HG03521 (cell line): ENCODE data around the gene PRKX.
"Not testable (repeated sequence)": the region's sequence is repeated elsewhere in the genome, so short reads cannot be mapped to it uniquely, and the experiment has no call there.

Source experiments
- ATAC-seq: cut with Tn5 transposase; IDR thresholded peaks from one replicate; pipeline ENCODE4 v1.9.1; 2021; ENCODE audit warnings: mild to moderate bottlenecking, moderate library complexity; ENCODE audit not compliant: unreplicated experiment

PRKX gene

GRCh38 chrX:3712051-3712869 is 1.2 kb downstream of the PRKX start:
- peak; percentile 11 for ATAC-seq

DNA sequence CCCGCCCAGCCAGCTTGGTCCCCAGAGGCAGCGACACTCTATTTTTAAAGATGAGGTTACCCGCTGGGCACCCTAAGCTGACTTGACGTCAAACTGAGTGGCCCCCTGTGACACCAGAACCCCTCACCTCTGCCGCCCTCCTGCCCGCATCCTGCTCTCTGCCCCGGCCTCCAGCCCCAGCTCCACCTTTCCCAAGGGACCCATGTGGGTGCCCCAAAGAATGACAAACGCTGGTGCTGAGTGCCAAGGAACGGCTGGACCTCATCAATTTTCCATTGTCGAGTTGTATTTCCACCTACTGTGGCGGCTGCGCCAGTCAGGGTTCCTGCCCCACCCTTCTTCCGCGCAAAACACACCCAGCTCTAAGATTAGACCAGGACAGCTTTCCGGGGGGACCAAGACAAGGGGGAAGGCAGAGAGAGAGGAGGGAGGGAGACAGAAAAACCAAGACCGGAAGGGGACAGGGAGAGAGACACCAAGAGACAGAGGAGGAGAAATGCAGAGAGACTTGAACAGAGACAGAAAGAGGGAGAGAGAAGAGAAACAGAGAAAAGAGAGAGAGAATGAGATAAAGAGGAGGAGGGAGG is 2.0 kb downstream of the PRKX start:
- no peak for ATAC-seq

DNA sequence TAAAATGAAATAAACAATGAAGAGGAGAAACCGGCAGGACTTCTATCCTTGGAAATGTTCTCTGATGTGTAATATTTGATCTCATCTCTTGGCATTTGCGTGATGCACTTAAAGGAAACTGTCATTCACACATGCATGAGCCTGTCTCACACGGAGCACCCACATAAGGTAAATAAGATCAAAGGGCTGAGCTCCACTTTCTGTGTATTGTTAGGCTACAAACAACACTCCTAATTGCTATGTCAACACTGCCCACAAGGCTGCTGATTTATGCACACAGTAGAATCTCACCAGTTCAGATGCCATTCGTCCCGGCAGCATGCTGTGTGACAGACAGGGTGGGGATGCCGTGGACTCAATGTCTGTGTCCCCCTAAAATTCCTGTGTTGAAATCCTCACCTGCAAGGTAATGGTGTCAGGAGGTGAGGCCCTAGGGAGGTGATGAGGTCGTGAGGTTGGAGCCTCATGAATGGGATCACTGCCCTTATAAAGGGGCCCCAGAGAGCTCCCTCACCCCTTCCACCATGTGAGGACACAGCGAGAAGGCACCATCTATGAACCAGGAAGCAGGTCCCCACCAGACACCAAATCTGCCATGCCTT is 5.7 kb downstream of the PRKX start:
- ATAC-seq = not testable (repeated sequence)

GRCh38 chrX:3706481-3706880 is 7.0 kb downstream of the PRKX start:
- no peak for ATAC-seq

DNA sequence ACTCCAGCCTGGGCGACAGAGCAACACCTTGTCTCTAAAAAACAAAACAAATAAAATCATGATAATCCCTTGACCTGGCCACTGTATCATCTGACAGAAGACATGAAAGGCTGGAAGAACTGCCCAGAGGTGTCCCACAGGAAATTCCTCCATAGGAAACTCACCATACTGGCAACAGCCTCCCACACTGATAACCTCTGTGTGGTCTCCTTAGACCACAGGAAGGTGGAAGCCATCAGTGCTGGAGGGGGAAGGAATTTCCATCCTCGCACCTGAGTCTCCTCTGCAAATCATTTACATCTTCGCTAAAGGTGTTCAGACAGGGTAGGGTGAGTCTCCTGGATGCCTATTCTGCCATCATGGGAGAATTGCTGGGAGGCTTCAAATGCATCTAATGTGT is 10.2 kb downstream of the PRKX start:
- not testable (repeated sequence) for ATAC-seq

- ATAC-seq = not testable (repeated sequence)
These were observed 11.4 kb downstream of the PRKX start for GRCh38 chrX:3702095-3702494.

DNA sequence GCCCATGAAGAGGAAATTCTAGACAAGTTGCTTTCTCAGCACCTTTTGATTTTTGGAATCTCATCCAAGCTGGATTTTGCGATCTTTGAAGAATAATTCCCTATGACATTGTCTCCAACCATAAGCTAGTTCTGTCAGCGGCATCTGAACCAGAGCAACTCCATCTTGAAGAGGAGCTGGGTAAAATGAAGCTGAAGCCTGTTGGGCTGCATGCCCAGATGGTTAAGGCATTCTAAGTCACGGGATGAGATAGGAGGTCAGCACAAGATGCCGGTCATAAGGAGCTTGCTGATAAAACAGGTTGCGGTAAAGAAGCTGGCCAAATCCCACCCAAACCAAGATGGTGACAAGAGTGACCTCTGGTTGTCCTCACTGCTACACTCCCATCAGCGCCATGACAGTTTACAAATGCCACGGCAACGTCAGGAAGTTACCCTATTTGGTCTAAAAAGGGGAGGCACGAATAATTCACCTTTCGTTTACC is 12.0 kb downstream of the PRKX start:
- not testable (repeated sequence) for ATAC-seq

DNA sequence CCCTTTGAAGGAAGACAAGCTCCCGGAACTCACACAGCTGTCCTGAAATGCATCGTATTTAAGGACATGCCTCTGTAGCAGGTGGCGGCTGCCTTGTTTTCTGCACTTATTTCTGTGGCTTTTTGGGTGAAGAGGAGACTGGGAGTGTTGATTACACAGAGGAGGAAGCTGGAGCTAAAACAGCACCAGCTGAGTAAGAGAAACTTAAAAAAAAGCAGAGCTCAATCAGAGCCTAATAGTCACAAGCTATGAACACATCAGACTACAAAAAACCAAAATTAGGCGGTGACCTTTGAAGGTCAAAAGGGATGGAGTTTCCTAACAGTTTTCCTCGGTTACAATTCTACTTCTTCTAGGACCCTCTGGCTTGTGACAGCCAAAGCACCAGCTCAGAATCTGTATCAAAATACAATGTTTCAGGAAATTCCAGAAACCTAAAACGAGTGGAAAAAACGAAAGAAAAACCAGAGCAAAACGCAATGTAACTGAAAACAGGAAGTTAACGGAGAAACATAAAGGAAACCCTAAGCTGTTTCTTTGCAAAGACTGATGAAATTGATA is 13.5 kb downstream of the PRKX start:
- ATAC-seq = no peak

- no peak for ATAC-seq
These were observed 15.7 kb downstream of the PRKX start for GRCh38 chrX:3697701-3698279.

GRCh38 chrX:3697220-3697684 is 16.2 kb downstream of the PRKX start:
- no peak for ATAC-seq

GRCh38 chrX:3695536-3695935 is 17.9 kb downstream of the PRKX start:
- ATAC-seq = no peak

DNA sequence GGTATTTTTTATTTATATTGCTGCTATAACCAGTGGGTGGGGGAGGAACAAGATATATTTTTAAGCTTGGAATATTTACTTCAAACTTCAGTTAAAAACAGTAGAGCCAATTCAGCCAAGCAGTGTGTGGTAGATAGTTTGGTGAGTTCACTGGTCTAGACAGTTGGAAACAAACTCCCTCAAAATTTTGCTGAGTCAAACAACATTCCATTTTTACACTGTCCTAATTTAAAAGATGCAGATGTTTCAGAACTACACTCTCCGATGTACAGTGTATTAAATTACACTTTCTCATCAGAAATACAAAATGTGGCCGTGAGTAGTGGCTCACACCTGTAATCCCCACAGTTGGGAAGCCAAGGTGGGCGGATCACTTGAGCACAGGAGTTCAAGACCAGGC is 23.3 kb downstream of the PRKX start:
- ATAC-seq = no peak

GRCh38 chrX:3683236-3683635 is 30.2 kb downstream of the PRKX start:
- ATAC-seq = not testable (repeated sequence)

DNA sequence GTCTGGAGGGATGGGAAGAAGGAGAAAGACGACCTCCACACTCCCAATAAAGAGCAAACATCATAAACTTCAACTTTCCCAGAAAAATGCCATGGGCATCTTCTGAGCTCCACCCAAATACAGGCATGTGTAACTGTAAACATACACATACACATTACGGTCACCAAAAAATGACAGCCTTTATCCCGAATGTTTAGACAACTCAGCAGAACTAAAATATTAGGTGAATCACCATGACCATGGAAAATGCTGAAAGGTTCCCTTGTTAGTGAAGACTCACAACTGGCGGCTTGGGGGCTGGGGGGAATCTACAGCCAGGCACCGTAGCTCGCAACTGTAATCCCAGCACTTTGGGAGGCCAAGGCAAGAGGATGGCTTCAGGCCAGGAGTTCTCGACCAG is 33.0 kb downstream of the PRKX start:
- no peak for ATAC-seq

DNA sequence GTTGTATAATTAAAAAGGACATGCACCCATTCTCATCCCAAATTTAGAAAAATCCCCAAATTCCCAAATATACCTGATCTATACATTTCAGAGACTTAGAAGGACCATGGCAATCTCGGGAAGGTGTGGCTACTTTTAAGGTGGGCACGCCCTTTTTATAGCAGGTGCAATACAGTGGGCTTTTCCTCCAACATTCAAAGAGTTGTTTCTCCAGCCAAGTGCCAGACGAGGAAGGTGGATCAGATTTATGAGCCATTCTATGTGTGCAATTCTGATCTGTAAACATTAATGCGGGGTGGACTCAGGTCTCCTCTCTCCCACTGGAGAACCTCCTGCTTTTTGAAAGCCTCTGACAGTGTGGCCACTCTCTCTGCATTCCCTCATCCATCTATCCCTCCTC is 33.8 kb downstream of the PRKX start:
- ATAC-seq = no peak

GRCh38 chrX:3678328-3678727 is 35.1 kb downstream of the PRKX start:
- no peak for ATAC-seq

GRCh38 chrX:3674881-3675280 is 38.6 kb downstream of the PRKX start:
- no peak for ATAC-seq

DNA sequence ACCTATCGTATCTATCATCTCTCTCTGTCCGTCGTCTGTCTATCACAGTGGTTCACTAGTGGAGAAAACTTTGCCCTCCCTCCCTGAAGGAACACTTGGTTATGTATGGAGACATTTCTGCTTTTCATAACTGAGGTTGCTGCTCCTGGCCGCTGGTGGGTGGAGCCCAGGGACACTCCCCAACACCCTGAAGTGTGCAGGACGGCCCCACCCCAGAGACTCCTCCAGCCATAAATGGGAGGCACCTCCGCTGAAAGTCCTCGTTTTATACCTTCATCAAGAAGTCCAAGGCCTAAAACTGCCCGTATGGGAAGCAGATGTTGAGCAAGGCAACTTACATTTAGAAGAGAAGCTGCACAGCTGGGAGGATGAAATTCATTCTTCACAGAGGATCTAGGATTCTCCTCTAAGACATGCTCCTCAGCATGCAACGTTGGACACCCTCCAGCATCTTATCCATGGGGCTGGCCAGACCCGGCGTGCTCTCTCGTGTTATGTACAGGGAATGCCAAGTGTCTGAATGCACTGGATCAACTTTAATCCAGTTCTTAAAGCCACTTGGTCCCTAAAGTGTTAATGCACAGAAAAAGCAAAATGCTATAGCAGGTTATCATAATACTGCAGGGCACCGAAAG is 43.5 kb downstream of the PRKX start:
- no peak for ATAC-seq

- ATAC-seq = no peak
These were observed 46.5 kb downstream of the PRKX start for GRCh38 chrX:3666975-3667374.

DNA sequence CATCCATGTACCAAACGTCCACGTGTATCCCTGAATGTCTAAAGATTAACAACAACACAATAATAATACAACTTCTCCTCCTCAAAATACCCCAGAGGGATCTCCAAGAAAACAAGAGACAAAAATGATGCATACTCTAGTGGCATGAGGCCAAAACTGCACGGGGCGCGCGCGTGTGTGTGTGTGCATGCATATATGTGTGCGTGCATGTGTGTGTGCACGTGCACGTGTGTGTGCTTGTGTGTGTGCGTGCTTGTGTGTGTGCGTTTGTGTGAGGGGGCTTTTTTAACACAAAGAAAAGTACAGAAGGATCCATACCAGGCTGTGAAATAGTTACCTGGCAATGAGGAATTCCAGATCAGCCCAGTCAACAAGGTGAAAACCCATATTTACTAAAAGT is 48.5 kb downstream of the PRKX start:
- no peak for ATAC-seq
